Keratinocyte (primary cell): ENCODE measurements around the gene DCAKD. TPM values are rescaled to one million over a fixed set of nuclear protein-coding genes. Genes with fewer than 3 reads are reported as not detected.

Source experiments
- DNase-seq: peaks from one replicate; pipeline ENCODE4 v3.0.0-alpha.2; 2011; ENCODE audit warnings: low read depth, missing footprints, low spot score
- FAIRE-seq: peaks from 2 replicates; lab custom pipeline; 2011; peaks lifted over from hg19 to GRCh38; lab: Jason Lieb, UNC
- H2AFZ ChIP-seq: 2 replicates; pipeline ENCODE4 v1.6.0; 2012; ENCODE audit warnings: low read length, control low read depth, inconsistent platforms; ENCODE audit not compliant: control insufficient read depth
- H3K27ac ChIP-seq: 2 replicates; pipeline ENCODE4 v1.5.1; 2011; ENCODE audit warnings: low read length; ENCODE audit not compliant: control insufficient read depth, insufficient read depth
- H3K27me3 ChIP-seq: 3 replicates; pipeline ENCODE4 v1.6.0; 2011; ENCODE audit warnings: low read length; ENCODE audit not compliant: control insufficient read depth, insufficient read depth; ENCODE audit errors: extremely low read depth
- H3K36me3 ChIP-seq, 2 experiments: 2 replicates in 1 of 2; 3 replicates in 1 of 2; pipeline ENCODE4 v1.5.1; 2011; ENCODE audit warnings: low read length in 2 of 2, mild to moderate bottlenecking in 1 of 2; ENCODE audit not compliant: control insufficient read depth in 2 of 2, insufficient read depth in 2 of 2; ENCODE audit errors: extremely low read depth in 1 of 2
- H3K4me1 ChIP-seq: 3 replicates; pipeline ENCODE4 v1.5.1; 2011; ENCODE audit warnings: low read length; ENCODE audit not compliant: control insufficient read depth, insufficient read depth; ENCODE audit errors: extremely low read depth
- H3K4me2 ChIP-seq: 3 replicates; pipeline ENCODE4 v1.6.0; 2011; ENCODE audit warnings: low read depth, low read length; ENCODE audit not compliant: control insufficient read depth, insufficient read depth; ENCODE audit errors: extremely low read depth
- H3K4me3 ChIP-seq, 3 experiments: fragments of 200-600 bp in 1 of 3; sonication (generic) in 1 of 3; 2 replicates in 2 of 3; 3 replicates in 1 of 3; pipeline ENCODE4 v1.5.1; 2011 to 2016; ENCODE audit warnings: low read length in 3 of 3, mild to moderate bottlenecking in 3 of 3, control low read depth in 2 of 3, inconsistent platforms in 1 of 3, low read depth in 1 of 3, mixed read lengths in 1 of 3, mixed run types in 1 of 3, moderate library complexity in 1 of 3; ENCODE audit not compliant: control insufficient read depth in 2 of 3, insufficient read depth in 2 of 3; ENCODE audit errors: extremely low read depth in 1 of 3
- H3K79me2 ChIP-seq: 2 replicates; pipeline ENCODE4 v1.6.0; 2012; ENCODE audit warnings: low read length; ENCODE audit not compliant: control insufficient read depth, insufficient read depth
- H3K9ac ChIP-seq: 3 replicates; pipeline ENCODE4 v1.6.0; 2011; ENCODE audit warnings: low read length; ENCODE audit not compliant: control insufficient read depth, insufficient read depth; ENCODE audit errors: extremely low read depth
- H3K9me1 ChIP-seq: 3 replicates; pipeline ENCODE4 v1.6.0; 2011; ENCODE audit warnings: low read length; ENCODE audit not compliant: control insufficient read depth, insufficient read depth; ENCODE audit errors: extremely low read depth
- H3K9me3 ChIP-seq: 2 replicates; pipeline ENCODE4 v1.5.1; 2012; ENCODE audit warnings: low read depth, low read length; ENCODE audit not compliant: control insufficient read depth
- H4K20me1 ChIP-seq: 3 replicates; pipeline ENCODE4 v1.6.0; 2011; ENCODE audit warnings: low read length; ENCODE audit not compliant: control insufficient read depth, insufficient read depth; ENCODE audit errors: extremely low read depth
- EZH2 ChIP-seq: IDR thresholded peaks from one replicate; pipeline ENCODE4 v1.6.1; 2012; ENCODE audit warnings: inconsistent platforms, mild to moderate bottlenecking, low read length, moderate library complexity
- dilution Hi-C: fragments of 300-500 bp; cut with MboI; formaldehyde crosslinking; loops from one replicate; pipeline ENCODE4 v1.7.0; 2020; ENCODE audit warnings: low sequenced_read_pairs; ENCODE audit not compliant: extremely low pct_ligation_motif_present
- polyA plus RNA-seq, 5 experiments: library from polyadenylated mRNA; depleted of rRNA in 3 of 5; stranded (reverse) in 3 of 5; stranded (forward) in 1 of 5; unstranded in 1 of 5; fragments of >200 nt; gene quantifications; 1 replicate in 1 of 5; 2 replicates in 3 of 5; 3 replicates in 1 of 5; pipeline versions ENCODE4 v1.2.1 to v1.2.3, GENCODE V29; 2011 to 2012; ENCODE audit warnings: missing spikeins in 2 of 5, low read depth in 1 of 5, low replicate concordance in 1 of 5
- TF ChIP-seq, protein P1 (sequence below), 3 experiments: IDR thresholded peaks in 1 of 3; conservative IDR thresholded peaks in 1 of 3; optimal IDR thresholded peaks in 1 of 3; 2 replicates in 2 of 3; 3 replicates in 1 of 3; pipeline versions ENCODE3 to v1.5.1; 2011; ENCODE audit warnings: low read length in 3 of 3, mild to moderate bottlenecking in 3 of 3, moderate library complexity in 2 of 3, control low read depth in 1 of 3, inconsistent platforms in 1 of 3; ENCODE audit not compliant: insufficient read depth in 2 of 3; ENCODE audit errors: extremely low read depth in 1 of 3

Gene DCAKD
- polyA plus RNA-seq, 1 donor (not counting 4 experiments of a cell fraction or from before 2014, with no cell fraction given) = 18.7 TPM

- Histone ChIP-seq H3K4me2 (peak overlapping the region; percentile 83), H3K36me3 (peaks cover 1 to 6% of the 10 kb centered on the region in 2 experiments), H2AFZ (no peak overlapping the region), H3K9me1 (peaks cover 4% of the 10 kb centered on the region), H3K79me2 (peaks cover 14% of the 10 kb centered on the region), H3K27me3 (no peaks in the 10 kb centered on the region), H3K27ac (peak overlapping the region; percentile 89), H3K9me3 (no peaks in the 10 kb centered on the region), H3K9ac (peak overlapping the region; percentile 80), H3K4me1 (peaks cover 45% of the 10 kb centered on the region), H3K4me3 (peak overlapping the region; percentile 37 to 63 (median 56)), H4K20me1 (no peaks in the 10 kb centered on the region)
- no peak for DNase-seq
- no peak for FAIRE-seq
- no peak for TF ChIP-seq EZH2
- TF ChIP-seq, protein P1, sequence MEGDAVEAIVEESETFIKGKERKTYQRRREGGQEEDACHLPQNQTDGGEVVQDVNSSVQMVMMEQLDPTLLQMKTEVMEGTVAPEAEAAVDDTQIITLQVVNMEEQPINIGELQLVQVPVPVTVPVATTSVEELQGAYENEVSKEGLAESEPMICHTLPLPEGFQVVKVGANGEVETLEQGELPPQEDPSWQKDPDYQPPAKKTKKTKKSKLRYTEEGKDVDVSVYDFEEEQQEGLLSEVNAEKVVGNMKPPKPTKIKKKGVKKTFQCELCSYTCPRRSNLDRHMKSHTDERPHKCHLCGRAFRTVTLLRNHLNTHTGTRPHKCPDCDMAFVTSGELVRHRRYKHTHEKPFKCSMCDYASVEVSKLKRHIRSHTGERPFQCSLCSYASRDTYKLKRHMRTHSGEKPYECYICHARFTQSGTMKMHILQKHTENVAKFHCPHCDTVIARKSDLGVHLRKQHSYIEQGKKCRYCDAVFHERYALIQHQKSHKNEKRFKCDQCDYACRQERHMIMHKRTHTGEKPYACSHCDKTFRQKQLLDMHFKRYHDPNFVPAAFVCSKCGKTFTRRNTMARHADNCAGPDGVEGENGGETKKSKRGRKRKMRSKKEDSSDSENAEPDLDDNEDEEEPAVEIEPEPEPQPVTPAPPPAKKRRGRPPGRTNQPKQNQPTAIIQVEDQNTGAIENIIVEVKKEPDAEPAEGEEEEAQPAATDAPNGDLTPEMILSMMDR (optimal IDR thresholded peaks at IDR 0.05 in 1 of 3, IDR thresholded peaks at IDR 0.05 in 1 of 3, conservative IDR thresholded peaks at IDR 0.05 in 1 of 3; ENCODE audit: extremely low read depth in 1 of 3, insufficient read depth in 2 of 3, low read length in 3 of 3) = no peak
- dilution Hi-C loops = no loop called here
These were observed 862 bp downstream of the DCAKD start for GRCh38 chr17:45050481-45051059.

GRCh38 chr17:45048795-45049563 is 2.5 kb downstream of the DCAKD start:
- Histone ChIP-seq H3K4me3 (no peak overlapping the region), H3K9me1 (peaks cover 4% of the 10 kb centered on the region), H3K27ac (peak overlapping the region; percentile 99), H3K9ac (no peak overlapping the region), H4K20me1 (no peaks in the 10 kb centered on the region), H3K4me1 (peaks cover 58% of the 10 kb centered on the region), H3K27me3 (no peaks in the 10 kb centered on the region), H3K79me2 (peaks cover 14% of the 10 kb centered on the region), H3K36me3 (peaks cover 1 to 3% of the 10 kb centered on the region in 2 experiments), H2AFZ (no peak overlapping the region), H3K4me2 (no peak overlapping the region), H3K9me3 (no peaks in the 10 kb centered on the region)
- TF ChIP-seq, protein P1 (optimal IDR thresholded peaks at IDR 0.05 in 1 of 3, IDR thresholded peaks at IDR 0.05 in 1 of 3, conservative IDR thresholded peaks at IDR 0.05 in 1 of 3; ENCODE audit: extremely low read depth in 1 of 3, insufficient read depth in 2 of 3, low read length in 3 of 3) = peak in 2 of 3 experiments; percentile 17 to 33
- TF ChIP-seq EZH2 = no peak
- DNase-seq (no peak), FAIRE-seq (no peak)
- dilution Hi-C loops = no loop called here
